RWPE2 (cell line): Measurements from ENCODE around the gene OOSP1.
"Not testable (repeated sequence)": the region's sequence is repeated elsewhere in the genome, so short reads cannot be mapped to it uniquely, and the experiment has no call there.

Experiments
- ATAC-seq: fragments of 200-7000 bp; cut with Tn5 transposase; 3 replicates; pipeline ENCODE4 v1.9.1; 2021; ENCODE audit warnings: low read depth
- DNase-seq: peaks from one replicate; pipeline ENCODE4 v3.0.0-alpha.2; 2020; ENCODE audit warnings: low spot score
- H3K27ac ChIP-seq: fragments of 450-650 bp; 2 replicates; pipeline ENCODE4 v1.5.1; 2017; ENCODE audit warnings: mild to moderate bottlenecking; ENCODE audit not compliant: poor library complexity, severe bottlenecking
- H3K27me3 ChIP-seq: fragments of 250-450 bp; sonication (Bioruptor Pico); 2 replicates; pipeline ENCODE4 v1.5.1; 2021; ENCODE audit warnings: mild to moderate bottlenecking, moderate library complexity; ENCODE audit not compliant: insufficient read depth, poor library complexity, severe bottlenecking
- H3K36me3 ChIP-seq: fragments of 250-450 bp; sonication (Bioruptor Pico); 2 replicates; pipeline ENCODE4 v1.5.1; 2020; ENCODE audit warnings: low read depth, mild to moderate bottlenecking, moderate library complexity
- H3K4me1 ChIP-seq: fragments of 250-450 bp; sonication (Bioruptor Pico); 2 replicates; pipeline ENCODE4 v1.5.1; 2021; ENCODE audit warnings: mild to moderate bottlenecking, moderate library complexity; ENCODE audit not compliant: insufficient read depth, poor library complexity, severe bottlenecking
- H3K4me3 ChIP-seq: fragments of 250-450 bp; sonication (Bioruptor Pico); 2 replicates; pipeline ENCODE4 v1.5.1; 2021; ENCODE audit warnings: mild to moderate bottlenecking, moderate library complexity; ENCODE audit not compliant: severe bottlenecking
- H3K9me3 ChIP-seq: fragments of 250-450 bp; sonication (Bioruptor Pico); 2 replicates; pipeline ENCODE4 v1.5.1; 2021; ENCODE audit warnings: mild to moderate bottlenecking, moderate library complexity; ENCODE audit not compliant: severe bottlenecking
- TF ChIP-seq, protein P1 (sequence below): fragments of 450-650 bp; IDR thresholded peaks from one replicate; pipeline ENCODE4 v1.5.1; 2017; ENCODE audit warnings: mild to moderate bottlenecking, moderate library complexity; ENCODE audit not compliant: poor library complexity, severe bottlenecking

The OOSP1 gene

DNA sequence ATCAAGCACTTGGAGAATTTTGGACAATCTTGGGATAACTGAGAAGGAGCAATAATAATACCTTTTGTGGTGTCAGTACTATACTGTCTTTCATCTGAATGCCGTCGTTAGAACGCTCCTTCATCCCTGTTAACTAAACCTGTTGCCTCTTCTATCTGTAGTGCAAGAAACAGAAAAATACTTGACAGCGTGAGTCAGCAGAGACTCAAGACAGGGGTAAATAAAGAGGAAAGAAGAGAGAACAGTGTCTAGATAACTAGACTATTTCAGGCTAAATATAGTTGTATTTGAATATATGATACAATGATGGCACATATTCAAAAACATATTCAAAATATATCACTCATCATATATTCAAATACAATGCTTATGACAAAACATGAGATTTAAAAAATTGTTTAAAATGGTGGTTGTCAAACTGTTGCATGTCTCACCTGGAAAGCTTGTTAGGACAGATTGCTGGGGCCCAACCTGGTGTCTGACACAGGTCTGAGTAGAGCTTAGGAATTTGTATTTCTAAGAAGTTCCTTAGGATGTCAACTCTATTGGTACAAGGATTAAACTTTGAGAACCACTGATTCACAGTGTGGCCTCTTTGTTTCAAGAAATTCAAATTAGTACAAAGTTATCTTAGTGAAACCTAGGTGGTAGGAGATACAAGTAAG is 43.0 kb downstream of the OOSP1 start:
- DNase-seq = no peak
- ATAC-seq = no peak
- TF ChIP-seq, protein P1, sequence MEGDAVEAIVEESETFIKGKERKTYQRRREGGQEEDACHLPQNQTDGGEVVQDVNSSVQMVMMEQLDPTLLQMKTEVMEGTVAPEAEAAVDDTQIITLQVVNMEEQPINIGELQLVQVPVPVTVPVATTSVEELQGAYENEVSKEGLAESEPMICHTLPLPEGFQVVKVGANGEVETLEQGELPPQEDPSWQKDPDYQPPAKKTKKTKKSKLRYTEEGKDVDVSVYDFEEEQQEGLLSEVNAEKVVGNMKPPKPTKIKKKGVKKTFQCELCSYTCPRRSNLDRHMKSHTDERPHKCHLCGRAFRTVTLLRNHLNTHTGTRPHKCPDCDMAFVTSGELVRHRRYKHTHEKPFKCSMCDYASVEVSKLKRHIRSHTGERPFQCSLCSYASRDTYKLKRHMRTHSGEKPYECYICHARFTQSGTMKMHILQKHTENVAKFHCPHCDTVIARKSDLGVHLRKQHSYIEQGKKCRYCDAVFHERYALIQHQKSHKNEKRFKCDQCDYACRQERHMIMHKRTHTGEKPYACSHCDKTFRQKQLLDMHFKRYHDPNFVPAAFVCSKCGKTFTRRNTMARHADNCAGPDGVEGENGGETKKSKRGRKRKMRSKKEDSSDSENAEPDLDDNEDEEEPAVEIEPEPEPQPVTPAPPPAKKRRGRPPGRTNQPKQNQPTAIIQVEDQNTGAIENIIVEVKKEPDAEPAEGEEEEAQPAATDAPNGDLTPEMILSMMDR = no peak
- H3K27ac ChIP-seq = no peak overlapping the region
- no peaks in the 10 kb centered on the region for H3K9me3 ChIP-seq
- H3K4me3 ChIP-seq = no peak overlapping the region
- no peaks in the 10 kb centered on the region for H3K27me3 ChIP-seq
- H3K4me1 ChIP-seq = no peaks in the 10 kb centered on the region
- no peaks in the 10 kb centered on the region for H3K36me3 ChIP-seq

DNA sequence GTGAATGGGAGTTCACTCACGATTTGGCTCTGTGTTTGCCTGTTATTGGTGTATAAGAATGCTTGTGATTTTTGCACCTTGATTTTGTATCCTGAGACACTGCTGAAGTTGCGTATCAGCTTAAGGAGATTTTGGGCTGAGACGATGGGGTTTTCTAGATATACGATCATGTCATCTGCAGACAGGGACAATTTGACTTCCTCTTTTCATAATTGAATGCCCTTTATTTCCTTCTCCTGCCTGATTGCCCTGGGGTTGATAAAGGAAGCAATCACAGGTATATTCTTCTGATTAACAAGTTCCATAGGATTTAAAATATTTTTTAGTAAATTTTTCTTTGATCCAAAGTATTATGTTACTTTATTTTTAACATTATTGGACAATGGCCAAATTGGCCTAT is 43.8 kb downstream of the OOSP1 start:
- not testable (repeated sequence) for H3K27ac ChIP-seq, H3K27me3 ChIP-seq, H3K9me3 ChIP-seq, ATAC-seq, DNase-seq, H3K36me3 ChIP-seq, H3K4me3 ChIP-seq, H3K4me1 ChIP-seq

DNA sequence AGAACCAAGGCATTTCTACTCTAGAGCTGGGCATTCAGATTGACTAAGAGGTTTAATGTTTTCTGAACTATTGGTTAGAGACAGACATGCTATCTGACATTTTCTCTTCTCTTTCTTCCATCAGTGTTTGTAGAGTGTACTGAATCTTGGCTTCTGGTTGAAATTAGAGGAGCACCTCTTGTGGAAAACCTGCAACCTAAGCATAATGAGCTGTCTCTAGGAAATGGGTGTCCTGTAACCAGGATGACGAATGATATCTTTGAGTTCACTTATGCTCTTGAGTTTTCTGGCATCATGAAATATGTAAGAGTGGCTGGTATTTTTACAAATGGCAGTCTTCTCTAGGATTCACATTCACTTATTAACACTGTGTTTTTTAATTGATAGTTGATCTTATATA is 45.0 kb downstream of the OOSP1 start:
- Histone ChIP-seq H3K4me1 (no peaks in the 10 kb centered on the region), H3K36me3 (no peaks in the 10 kb centered on the region), H3K4me3 (no peak overlapping the region), H3K9me3 (no peaks in the 10 kb centered on the region), H3K27me3 (no peaks in the 10 kb centered on the region), H3K27ac (no peak overlapping the region)
- TF ChIP-seq, protein P1 = no peak
- DNase-seq (no peak), ATAC-seq (no peak)

DNA sequence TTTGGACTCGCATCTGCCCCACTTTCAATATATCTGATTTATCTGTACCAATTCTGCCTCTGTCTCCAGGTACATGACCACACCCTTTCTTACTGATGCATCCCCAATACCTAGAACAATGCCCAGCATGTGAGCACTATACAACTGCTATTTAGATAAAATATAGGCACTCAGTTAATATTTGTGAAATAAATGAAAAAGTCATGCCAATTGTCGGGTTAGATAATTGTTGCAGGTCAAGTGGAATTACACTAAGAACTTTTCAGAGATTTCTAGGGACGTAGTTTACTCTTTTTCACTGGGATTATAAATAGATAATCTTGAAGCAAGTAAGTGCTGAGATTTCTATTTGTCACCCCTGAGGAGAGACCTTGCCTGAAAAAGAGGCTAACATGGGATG is 46.1 kb downstream of the OOSP1 start:
- H3K9me3 ChIP-seq = no peaks in the 10 kb centered on the region
- no peak for ATAC-seq
- H3K36me3 ChIP-seq = no peaks in the 10 kb centered on the region
- DNase-seq = no peak
- H3K4me3 ChIP-seq = no peak overlapping the region
- H3K27me3 ChIP-seq = no peaks in the 10 kb centered on the region
- H3K27ac ChIP-seq = no peak overlapping the region
- TF ChIP-seq, protein P1 = no peak
- H3K4me1 ChIP-seq = no peaks in the 10 kb centered on the region

DNA sequence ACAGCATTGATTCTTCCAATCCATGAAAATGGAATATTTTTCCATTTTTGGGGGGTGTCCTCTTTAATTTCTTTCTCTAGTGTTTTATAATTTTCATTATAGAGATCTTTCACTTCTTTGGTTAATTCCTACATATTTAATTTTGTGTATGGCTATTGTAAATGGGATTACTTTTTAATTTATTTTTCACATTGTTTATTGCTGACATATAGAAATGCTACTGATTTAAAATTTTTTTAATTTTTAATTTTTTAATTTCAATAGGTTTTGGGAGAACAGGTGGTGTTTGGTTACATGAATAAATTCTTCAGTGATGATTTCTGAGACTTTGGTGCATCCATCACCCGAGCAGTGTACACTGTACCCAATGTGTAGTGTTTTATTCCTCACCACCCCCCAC is 52.2 kb downstream of the OOSP1 start:
- DNase-seq (no peak), ATAC-seq (no peak)
- no peak overlapping the region for H3K27ac ChIP-seq
- no peak overlapping the region for H3K4me3 ChIP-seq
- H3K4me1 ChIP-seq = no peaks in the 10 kb centered on the region
- H3K36me3 ChIP-seq = no peaks in the 10 kb centered on the region
- TF ChIP-seq, protein P1 = no peak
- no peaks in the 10 kb centered on the region for H3K9me3 ChIP-seq
- no peaks in the 10 kb centered on the region for H3K27me3 ChIP-seq
